ENCODE results near the gene UNC79.

The UNC79 gene

DNA sequence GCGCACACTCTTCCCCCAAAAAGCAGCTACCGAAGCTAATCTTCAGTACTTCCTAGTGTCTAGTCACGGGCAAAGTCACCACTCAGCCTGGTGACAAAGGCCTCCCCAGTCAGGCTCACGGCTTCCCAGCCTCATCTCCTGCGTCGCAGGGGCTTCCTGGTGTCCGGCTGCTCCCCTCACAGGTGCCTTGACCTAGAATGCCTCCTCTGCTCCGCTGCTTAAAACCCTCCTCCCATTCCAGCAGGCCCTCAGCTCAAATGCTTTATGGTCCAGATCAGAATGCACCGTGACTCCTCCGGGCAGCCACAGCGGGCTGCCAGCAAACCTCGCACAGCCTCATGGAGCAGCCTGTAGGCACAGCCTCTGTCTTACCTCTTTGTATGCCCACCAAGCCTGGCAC lies 304.5 kb downstream of the UNC79 start:
- no peaks in the 10 kb centered on the region for H3K9me3 ChIP-seq (ENCODE audit: control insufficient read depth in 2 of 2, low read length in 2 of 2)
- H3K4me3 ChIP-seq (ENCODE audit: low read length in 2 of 2), result no peak overlapping the region
- no peaks in the 10 kb centered on the region for H3K27me3 ChIP-seq (ENCODE audit: control insufficient read depth in 1 of 2, insufficient read depth in 2 of 2, low read length in 2 of 2)
- no peak overlapping the region for H3K27ac ChIP-seq (ENCODE audit: low read length)
- H3K4me1 ChIP-seq (ENCODE audit: control insufficient read depth, insufficient read depth, low read length), result peaks cover 6% of the 10 kb centered on the region
- peaks cover 6 to 20% of the 10 kb centered on the region in 2 donors for H3K36me3 ChIP-seq (ENCODE audit: control insufficient read depth in 2 of 2, insufficient read depth in 2 of 2, low read length in 2 of 2)
- no peak overlapping the region for H3K9ac ChIP-seq (ENCODE audit: low read length in 2 of 2)

DNA sequence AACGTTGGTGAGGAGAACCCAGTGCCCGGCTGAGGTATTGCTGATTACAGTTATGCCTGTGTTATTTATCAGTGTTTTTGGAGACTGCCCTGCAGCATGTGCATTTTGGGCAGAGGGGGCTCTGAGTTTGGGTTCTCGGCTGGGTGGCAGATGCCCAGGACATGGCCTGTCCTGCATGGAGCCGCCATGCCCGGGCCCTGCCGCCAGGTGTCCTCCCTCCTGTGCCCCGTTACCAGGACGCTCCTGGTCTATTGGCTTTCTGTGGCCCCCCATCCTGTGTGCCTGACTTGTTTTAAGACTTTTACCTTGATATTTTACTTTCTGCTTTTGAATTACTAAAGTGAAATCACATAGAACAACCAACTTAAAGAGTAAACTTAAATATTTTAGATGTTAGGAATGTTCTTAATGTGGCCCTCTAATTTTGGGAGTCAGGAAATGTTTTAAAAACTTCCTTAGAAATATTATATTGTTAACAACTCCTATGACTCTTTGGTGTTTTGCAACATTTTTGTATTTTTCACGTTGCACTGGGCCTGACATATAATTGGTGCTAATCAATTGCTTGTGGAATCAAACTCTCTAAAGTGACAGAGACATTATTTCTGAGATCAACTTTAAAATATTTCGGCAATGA lies 305.8 kb downstream of the UNC79 start:
- peaks cover 9 to 16% of the 10 kb centered on the region in 2 donors for H3K36me3 ChIP-seq (ENCODE audit: control insufficient read depth in 2 of 2, insufficient read depth in 2 of 2, low read length in 2 of 2)
- H3K9me3 ChIP-seq (ENCODE audit: control insufficient read depth in 2 of 2, low read length in 2 of 2), result no peaks in the 10 kb centered on the region
- no peaks in the 10 kb centered on the region for H3K27me3 ChIP-seq (ENCODE audit: control insufficient read depth in 1 of 2, insufficient read depth in 2 of 2, low read length in 2 of 2)
- H3K4me3 ChIP-seq (ENCODE audit: low read length in 2 of 2), result no peak overlapping the region
- no peak overlapping the region for H3K27ac ChIP-seq (ENCODE audit: low read length)
- peaks cover 6% of the 10 kb centered on the region for H3K4me1 ChIP-seq (ENCODE audit: control insufficient read depth, insufficient read depth, low read length)
- H3K9ac ChIP-seq (ENCODE audit: low read length in 2 of 2), result no peak overlapping the region

DNA sequence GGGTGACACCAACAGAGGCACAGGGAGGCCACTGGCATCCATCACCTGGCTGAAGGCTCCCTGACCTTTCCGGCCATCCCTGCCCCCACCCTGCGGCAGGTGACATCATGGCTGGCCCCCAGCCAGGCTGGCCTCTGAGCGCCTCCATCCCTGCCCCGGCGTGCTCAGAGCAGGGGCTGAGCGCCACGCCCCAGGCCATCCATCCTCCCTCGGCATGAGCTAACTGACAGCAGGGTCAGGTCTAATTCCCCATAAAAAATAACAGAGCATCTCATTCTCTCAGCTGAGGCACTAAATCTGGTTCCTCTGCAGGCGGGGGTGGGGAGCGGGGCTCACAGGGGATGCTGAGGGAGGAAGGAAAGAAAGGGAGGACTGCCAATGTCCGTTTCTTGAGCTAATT lies 306.9 kb downstream of the UNC79 start:
- no peak overlapping the region for H3K4me3 ChIP-seq (ENCODE audit: low read length in 2 of 2)
- no peak overlapping the region for H3K9ac ChIP-seq (ENCODE audit: low read length in 2 of 2)
- H3K27ac ChIP-seq (ENCODE audit: low read length), result no peak overlapping the region
- peaks cover 10 to 13% of the 10 kb centered on the region in 2 donors for H3K36me3 ChIP-seq (ENCODE audit: control insufficient read depth in 2 of 2, insufficient read depth in 2 of 2, low read length in 2 of 2)
- H3K9me3 ChIP-seq (ENCODE audit: control insufficient read depth in 2 of 2, low read length in 2 of 2), result no peaks in the 10 kb centered on the region
- H3K27me3 ChIP-seq (ENCODE audit: control insufficient read depth in 1 of 2, insufficient read depth in 2 of 2, low read length in 2 of 2), result no peaks in the 10 kb centered on the region
- peaks cover 5% of the 10 kb centered on the region for H3K4me1 ChIP-seq (ENCODE audit: control insufficient read depth, insufficient read depth, low read length)

DNA sequence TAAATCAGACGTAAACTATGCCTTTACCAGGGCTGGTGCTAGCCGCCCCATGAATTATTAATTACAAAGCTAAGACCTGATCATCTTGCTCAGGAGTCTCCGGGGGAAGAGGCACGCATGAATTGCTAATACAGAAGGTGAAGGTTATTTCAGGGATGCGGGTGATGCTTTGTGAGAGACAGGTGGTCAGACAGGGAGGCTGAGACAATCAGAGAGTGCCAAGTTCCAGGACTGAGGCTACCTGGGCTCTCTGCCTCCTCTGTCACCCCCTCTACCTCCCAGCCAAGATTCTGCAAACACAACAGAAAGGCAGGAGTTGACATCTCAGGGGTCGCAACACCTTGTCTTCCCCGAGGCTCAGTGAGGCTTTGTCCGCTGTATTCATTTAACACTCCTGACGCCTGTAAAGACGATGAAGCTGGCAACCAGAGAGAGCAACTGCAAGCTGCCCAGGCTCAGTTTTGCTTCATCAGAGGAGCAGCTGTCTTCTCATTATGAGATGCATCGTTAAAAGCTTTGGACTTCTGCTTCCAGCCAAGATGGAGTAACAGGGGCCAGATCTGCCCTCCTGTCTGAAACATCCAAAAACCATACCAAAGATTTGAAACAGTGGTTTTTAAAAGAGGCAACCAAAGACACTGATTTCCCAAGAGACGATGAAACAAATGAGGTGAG lies 311.0 kb downstream of the UNC79 start:
- no peaks in the 10 kb centered on the region for H3K9me3 ChIP-seq (ENCODE audit: control insufficient read depth in 2 of 2, low read length in 2 of 2)
- peaks cover 7% of the 10 kb centered on the region in 2 donors for H3K36me3 ChIP-seq (ENCODE audit: control insufficient read depth in 2 of 2, insufficient read depth in 2 of 2, low read length in 2 of 2)
- no peak overlapping the region for H3K27ac ChIP-seq (ENCODE audit: low read length)
- H3K4me3 ChIP-seq (ENCODE audit: low read length in 2 of 2), result no peak overlapping the region
- no peaks in the 10 kb centered on the region for H3K27me3 ChIP-seq (ENCODE audit: control insufficient read depth in 1 of 2, insufficient read depth in 2 of 2, low read length in 2 of 2)
- peaks cover 17% of the 10 kb centered on the region for H3K4me1 ChIP-seq (ENCODE audit: control insufficient read depth, insufficient read depth, low read length)
- no peak overlapping the region for H3K9ac ChIP-seq (ENCODE audit: low read length in 2 of 2)

DNA sequence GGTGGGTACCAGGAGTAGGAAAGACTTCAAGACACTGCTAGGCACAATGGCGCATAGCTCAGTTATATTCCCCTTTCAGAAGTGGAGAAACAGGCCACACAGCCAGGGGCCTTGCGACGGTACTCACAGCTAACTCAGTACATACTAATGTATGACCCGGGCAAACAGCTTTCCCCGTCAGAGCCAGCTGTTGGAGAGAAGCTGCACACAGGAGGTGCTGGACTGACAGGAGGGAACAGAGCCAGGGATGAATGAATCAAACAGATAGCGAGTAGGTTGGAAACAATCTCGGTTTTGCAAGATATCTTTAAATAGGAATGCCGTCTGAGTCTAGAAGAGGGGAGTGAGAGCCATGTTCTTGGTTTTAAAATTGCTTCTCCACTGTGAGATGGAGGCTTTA lies 312.0 kb downstream of the UNC79 start:
- Histone ChIP-seq H3K36me3 (ENCODE audit: control insufficient read depth in 2 of 2, insufficient read depth in 2 of 2, low read length in 2 of 2) (peaks cover 7% of the 10 kb centered on the region in 2 donors), H3K27ac (ENCODE audit: low read length) (peak overlapping the region; percentile 31), H3K4me3 (ENCODE audit: low read length in 2 of 2) (no peak overlapping the region), H3K9ac (ENCODE audit: low read length in 2 of 2) (no peak overlapping the region), H3K27me3 (ENCODE audit: control insufficient read depth in 1 of 2, insufficient read depth in 2 of 2, low read length in 2 of 2) (no peaks in the 10 kb centered on the region), H3K4me1 (ENCODE audit: control insufficient read depth, insufficient read depth, low read length) (peaks cover 26% of the 10 kb centered on the region), H3K9me3 (ENCODE audit: control insufficient read depth in 2 of 2, low read length in 2 of 2) (no peaks in the 10 kb centered on the region)

DNA sequence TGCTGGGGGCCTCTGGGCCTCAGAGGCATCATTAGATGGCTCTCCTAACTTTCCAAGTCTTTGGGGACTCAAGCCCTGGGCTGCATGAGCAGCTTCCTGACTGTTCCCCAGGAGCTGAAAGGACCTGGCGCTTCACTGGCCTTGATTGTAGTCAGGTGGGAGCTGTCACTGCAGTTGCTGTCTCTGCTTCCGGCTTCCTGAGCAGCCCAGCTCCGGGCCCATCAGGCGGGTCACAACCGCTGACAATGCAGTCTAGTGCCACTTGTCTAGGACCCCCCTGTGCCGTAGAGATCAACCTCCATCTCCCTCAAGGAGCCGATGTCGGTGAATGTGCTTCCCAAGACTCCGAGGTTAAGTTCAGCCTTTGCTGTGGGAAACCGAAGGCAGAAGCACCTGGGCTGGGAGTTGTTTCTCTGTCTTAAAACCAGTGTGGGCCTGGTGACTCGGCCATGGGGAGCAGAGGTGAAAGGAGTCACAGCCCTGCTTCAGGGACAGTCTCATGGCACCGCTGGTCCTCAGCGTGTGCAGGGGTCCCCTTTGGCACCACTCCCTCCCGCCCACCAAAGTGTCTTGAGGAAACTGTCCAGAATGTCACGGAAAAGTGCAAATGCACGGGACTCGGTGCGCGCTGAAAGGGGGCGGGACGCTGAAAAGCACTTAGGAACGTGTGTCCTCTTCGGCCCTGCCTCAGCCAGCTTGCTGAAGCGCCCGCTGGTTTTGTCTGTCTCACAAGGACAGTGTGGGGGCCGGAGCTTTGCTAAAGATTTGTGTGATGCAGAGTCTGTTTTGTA lies 312.7 kb downstream of the UNC79 start:
- H3K27me3 ChIP-seq (ENCODE audit: control insufficient read depth in 1 of 2, insufficient read depth in 2 of 2, low read length in 2 of 2), result no peaks in the 10 kb centered on the region
- no peak overlapping the region for H3K4me3 ChIP-seq (ENCODE audit: low read length in 2 of 2)
- H3K9me3 ChIP-seq (ENCODE audit: control insufficient read depth in 2 of 2, low read length in 2 of 2), result no peaks in the 10 kb centered on the region
- no peak overlapping the region for H3K9ac ChIP-seq (ENCODE audit: low read length in 2 of 2)
- peaks cover 34% of the 10 kb centered on the region for H3K4me1 ChIP-seq (ENCODE audit: control insufficient read depth, insufficient read depth, low read length)
- peaks cover 4 to 7% of the 10 kb centered on the region in 2 donors for H3K36me3 ChIP-seq (ENCODE audit: control insufficient read depth in 2 of 2, insufficient read depth in 2 of 2, low read length in 2 of 2)
- H3K27ac ChIP-seq (ENCODE audit: low read length), result peak overlapping the region; percentile 31

DNA sequence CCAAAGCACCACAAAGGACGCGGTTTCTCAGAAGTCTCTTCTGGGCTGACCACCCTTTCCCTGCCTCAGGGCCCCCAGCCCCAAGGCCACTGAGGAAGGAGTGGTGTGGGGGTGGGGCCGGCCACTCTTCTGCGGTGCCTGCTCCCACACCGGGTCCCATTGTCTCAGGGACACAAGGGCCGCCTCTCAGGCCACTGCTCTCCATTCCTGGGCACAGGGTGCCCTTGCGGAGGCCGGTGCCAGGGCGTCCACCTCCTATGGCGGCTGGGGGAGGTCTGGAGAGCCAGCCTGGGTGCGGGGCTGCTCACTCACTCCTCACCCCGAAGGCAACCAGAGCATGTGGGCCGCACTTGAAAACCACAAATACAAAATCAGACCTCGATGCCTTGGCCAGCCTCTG lies 313.4 kb downstream of the UNC79 start:
- Histone ChIP-seq H3K9ac (ENCODE audit: low read length in 2 of 2) (no peak overlapping the region), H3K4me1 (ENCODE audit: control insufficient read depth, insufficient read depth, low read length) (peaks cover 39% of the 10 kb centered on the region)

DNA sequence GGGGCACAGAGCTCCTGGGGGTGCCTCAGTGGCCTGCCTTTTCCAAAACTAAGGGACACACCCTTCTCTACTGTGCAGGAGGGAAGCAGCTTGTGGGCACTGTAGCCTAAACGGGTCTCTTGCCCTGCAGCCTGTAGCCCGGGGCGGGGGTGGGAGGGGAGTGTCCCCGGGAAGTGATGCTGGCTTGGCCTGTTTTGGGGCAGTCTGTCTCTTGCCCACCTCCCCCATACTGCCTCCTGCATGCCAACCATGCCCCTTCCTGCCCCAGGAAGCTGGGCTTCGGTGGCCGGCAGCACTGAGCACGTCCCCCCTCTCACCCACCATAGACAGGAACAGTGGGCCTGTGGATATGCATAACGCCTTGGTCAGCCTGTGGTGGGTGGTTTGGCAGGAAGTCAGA lies 314.1 kb downstream of the UNC79 start:
- Histone ChIP-seq H3K27me3 (ENCODE audit: control insufficient read depth in 1 of 2, insufficient read depth in 2 of 2, low read length in 2 of 2) (no peaks in the 10 kb centered on the region), H3K9me3 (ENCODE audit: control insufficient read depth in 2 of 2, low read length in 2 of 2) (no peaks in the 10 kb centered on the region), H3K36me3 (ENCODE audit: control insufficient read depth in 2 of 2, insufficient read depth in 2 of 2, low read length in 2 of 2) (peaks cover 4 to 7% of the 10 kb centered on the region in 2 donors), H3K4me1 (ENCODE audit: control insufficient read depth, insufficient read depth, low read length) (peaks cover 39% of the 10 kb centered on the region), H3K27ac (ENCODE audit: low read length) (peak overlapping the region; percentile 18), H3K4me3 (ENCODE audit: low read length in 2 of 2) (no peak overlapping the region), H3K9ac (ENCODE audit: low read length in 2 of 2) (no peak overlapping the region)

More for the DNA sequence above, 313.4 kb downstream of the UNC79 start:
- Histone ChIP-seq H3K36me3 (ENCODE audit: control insufficient read depth in 2 of 2, insufficient read depth in 2 of 2, low read length in 2 of 2) (peaks cover 4 to 7% of the 10 kb centered on the region in 2 donors), H3K27me3 (ENCODE audit: control insufficient read depth in 1 of 2, insufficient read depth in 2 of 2, low read length in 2 of 2) (no peaks in the 10 kb centered on the region), H3K27ac (ENCODE audit: low read length) (peak overlapping the region; percentile 24), H3K9me3 (ENCODE audit: control insufficient read depth in 2 of 2, low read length in 2 of 2) (no peaks in the 10 kb centered on the region), H3K4me3 (ENCODE audit: low read length in 2 of 2) (no peak overlapping the region)

DNA sequence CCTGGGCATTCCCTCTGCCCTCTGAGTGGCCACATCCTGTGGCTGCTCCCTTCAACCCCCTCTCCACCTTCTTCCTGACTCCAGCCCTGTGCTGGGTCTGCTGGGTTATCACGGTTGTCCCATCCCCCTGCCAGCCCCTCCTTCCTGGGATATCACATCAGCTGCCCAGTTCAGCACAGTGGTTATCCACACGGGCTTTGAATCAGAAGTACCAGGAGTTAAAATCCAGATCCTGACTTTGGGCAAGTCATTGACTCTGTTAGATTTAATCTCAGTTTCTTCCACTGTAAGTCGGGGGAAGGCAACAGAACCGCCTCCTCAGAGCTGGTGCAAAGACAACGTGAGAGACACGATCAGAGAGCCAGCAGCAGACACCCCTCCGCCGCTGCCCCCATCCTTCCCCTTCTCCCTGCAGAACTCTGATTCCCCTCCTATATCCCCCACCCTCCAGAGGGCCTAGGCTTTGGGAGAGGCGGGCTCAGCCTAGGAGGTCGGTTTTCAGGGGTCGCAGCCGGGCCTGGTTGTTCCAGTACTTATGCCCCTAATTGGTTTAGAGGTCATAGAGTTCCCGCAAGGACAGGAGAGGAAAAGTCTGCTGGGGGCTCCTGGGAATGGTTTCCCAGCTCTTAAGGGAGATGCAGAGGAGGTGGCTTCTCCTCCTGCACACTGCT lies 315.0 kb downstream of the UNC79 start:
- Histone ChIP-seq H3K27ac (ENCODE audit: low read length) (peak overlapping the region; percentile 18), H3K27me3 (ENCODE audit: control insufficient read depth in 1 of 2, insufficient read depth in 2 of 2, low read length in 2 of 2) (no peaks in the 10 kb centered on the region), H3K9ac (ENCODE audit: low read length in 2 of 2) (no peak overlapping the region), H3K4me1 (ENCODE audit: control insufficient read depth, insufficient read depth, low read length) (peaks cover 39% of the 10 kb centered on the region), H3K9me3 (ENCODE audit: control insufficient read depth in 2 of 2, low read length in 2 of 2) (no peaks in the 10 kb centered on the region), H3K4me3 (ENCODE audit: low read length in 2 of 2) (no peak overlapping the region), H3K36me3 (ENCODE audit: control insufficient read depth in 2 of 2, insufficient read depth in 2 of 2, low read length in 2 of 2) (peaks cover 4 to 7% of the 10 kb centered on the region in 2 donors)

DNA sequence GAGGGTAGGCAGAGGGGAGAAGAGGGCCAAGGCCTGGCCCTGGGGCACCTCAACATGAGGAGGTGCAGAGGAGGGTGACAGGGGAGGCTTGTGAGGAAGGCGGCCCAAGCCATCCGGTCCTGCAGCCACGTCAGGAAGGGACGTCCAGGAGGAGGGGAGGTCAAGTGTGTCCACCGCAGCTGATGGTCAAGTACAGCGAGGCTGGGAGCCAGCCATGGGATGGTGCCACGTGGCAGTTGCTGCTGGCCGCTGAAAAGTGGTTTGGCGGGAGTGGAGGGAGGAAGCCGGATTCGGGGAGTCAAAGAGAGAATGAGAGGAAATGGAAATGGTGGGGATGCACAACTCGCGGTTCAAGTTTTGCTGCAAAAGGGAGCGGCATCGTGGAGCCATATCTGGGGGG lies 316.4 kb downstream of the UNC79 start:
- Histone ChIP-seq H3K9me3 (ENCODE audit: control insufficient read depth in 2 of 2, low read length in 2 of 2) (no peaks in the 10 kb centered on the region), H3K36me3 (ENCODE audit: control insufficient read depth in 2 of 2, insufficient read depth in 2 of 2, low read length in 2 of 2) (peaks cover 0 to 5% of the 10 kb centered on the region in 2 donors), H3K4me3 (ENCODE audit: low read length in 2 of 2) (no peak overlapping the region), H3K9ac (ENCODE audit: low read length in 2 of 2) (no peak overlapping the region), H3K4me1 (ENCODE audit: control insufficient read depth, insufficient read depth, low read length) (peaks cover 46% of the 10 kb centered on the region), H3K27me3 (ENCODE audit: control insufficient read depth in 1 of 2, insufficient read depth in 2 of 2, low read length in 2 of 2) (no peaks in the 10 kb centered on the region), H3K27ac (ENCODE audit: low read length) (peak overlapping the region; percentile 53)

All from stomach smooth muscle (tissue), 2 donors.